Adrenal gland (tissue), 5 donors: ENCODE results near the gene NADSYN1.

Experiments used
- CTCF ChIP-seq, 6 experiments: fragments of 450-650 bp in 4 of 6; fragments of 200-600 bp in 2 of 6; sonication (generic) in 1 of 6; IDR thresholded peaks; 1 replicate in 5 of 6; 2 replicates in 1 of 6; pipeline versions ENCODE4 v1.5.1 to v1.8.0; 2016 to 2021; ENCODE audit warnings: antibody characterized with exemption in 6 of 6, mild to moderate bottlenecking in 2 of 6, moderate library complexity in 1 of 6
- POLR2A ChIP-seq, 2 donors: fragments of 450-650 bp; IDR thresholded peaks; one replicate each; pipeline ENCODE4 v1.6.1; 2017; ENCODE audit warnings: antibody characterized with exemption in 2 of 2, mild to moderate bottlenecking in 2 of 2, moderate library complexity in 1 of 2
- donor health status: DM: no; HTN: no; CAD: no.

- TF ChIP-seq CTCF (IDR thresholded peaks at IDR 0.05) (no peak), POLR2A (IDR thresholded peaks at IDR 0.05) (no peak)
These were observed 35.8 kb downstream of the NADSYN1 start for GRCh38 chr11:71488681-71489270.
